SHP77 (cell line): Measurements from ENCODE around the gene RAB11FIP4.

Experiments used
- DNase-seq, 2 experiments: peaks; one replicate each; lab custom pipeline; 2025; lab: John Stamatoyannopoulos, UW

RAB11FIP4 gene

DNA sequence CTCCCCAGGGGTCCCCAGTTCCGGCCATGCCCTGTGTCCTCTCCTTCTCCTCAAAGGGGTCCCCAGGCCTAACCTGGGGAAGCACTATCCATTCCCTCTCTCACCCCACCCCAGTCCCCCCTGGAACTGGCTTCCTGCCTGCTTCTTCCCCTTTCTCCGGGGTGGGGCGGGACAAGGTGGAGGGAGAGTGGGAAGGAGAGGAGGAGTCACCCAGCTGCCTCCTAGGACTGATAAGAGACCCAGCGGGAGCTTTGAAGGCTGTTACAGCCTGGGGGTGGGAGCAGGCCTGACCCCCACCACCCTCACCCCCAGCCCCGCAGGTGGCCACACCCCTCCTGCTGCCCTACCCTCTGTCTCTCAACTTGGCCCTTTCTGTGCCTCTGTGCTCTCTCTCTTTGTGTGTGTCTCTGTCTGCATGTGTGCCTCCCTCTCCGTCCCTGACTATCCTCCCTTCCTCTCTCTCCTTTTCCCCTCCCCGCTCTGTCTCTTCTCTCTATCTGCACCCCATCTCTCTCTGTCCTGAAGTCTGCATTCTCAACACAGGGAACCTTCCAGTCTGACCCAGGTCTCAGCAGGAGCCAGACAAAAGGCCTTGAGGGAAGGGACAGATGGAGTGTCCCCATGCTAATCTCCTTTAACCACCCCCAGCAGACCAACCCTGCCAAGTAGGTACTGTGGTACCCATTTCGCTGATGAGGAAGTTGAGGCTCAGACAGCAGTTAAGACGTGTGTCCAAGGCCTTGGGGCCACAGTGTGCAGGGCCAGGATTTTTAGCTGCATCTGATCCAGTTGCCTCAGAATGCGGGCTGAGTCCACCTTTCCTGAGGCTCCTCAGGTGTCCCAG is 66.1 kb downstream of the RAB11FIP4 start:
- no peak for DNase-seq

DNA sequence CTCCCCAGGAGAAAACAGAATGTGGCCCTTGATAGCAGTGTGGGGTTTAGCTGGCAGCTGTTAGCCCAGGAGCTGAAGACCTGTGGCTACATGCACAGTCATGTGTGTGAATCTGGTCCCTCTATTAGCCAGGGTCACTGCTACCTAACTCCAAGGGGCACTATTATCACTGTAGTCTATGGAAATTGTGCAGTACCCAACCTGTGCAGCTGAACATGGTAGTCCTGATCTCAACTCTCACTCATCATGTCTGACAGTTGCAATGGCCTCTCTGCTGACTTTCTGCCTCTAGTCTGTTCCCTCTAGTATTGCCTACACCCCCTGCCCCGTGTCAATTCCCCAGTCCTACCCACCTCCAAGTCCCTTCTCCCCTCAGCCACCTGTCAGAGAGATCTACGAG is 67.4 kb downstream of the RAB11FIP4 start:
- DNase-seq = no peak

DNA sequence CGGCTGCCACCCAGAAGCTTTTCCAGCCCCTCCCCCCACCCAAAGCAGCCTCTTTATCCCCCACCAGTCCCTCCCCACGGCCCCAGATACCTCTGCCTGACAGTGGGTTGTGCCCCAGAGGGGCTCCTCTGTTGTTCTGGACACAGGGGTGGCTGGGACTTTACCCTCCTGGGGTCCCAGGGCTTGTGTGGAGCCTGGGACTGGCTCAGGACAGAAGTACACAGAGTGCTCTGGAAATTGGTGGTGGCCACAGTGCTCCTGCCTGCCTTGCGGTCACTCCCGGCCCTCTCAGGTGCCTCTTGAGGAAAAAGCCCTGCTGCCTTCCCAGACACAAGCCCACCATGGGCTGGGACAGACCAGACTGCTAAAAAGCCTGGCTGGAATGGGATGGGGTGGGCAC is 68.2 kb downstream of the RAB11FIP4 start:
- DNase-seq = no peak

DNA sequence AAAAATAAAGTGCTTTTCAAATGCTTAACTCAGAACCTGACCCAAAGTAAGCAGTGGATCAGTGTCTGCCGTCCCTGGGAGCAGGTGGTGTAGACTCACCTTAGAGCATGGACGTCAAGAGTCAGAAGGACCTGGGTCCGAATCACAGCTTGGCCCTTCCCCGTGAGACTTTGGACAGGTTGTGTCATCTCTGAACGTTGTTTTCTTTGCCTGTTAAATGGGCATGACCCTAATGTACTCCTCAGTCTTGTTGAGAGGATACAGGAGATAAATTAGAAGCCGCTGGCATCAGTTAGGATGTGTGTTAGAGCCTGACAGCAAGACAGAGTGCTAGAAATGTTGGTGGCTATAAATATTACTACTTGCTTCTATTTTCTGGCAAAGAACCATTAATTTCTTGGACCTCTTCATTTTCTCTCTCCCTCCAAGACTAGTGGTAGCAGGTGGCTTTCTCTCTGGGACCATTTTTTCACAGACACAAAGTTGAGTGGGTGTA is 68.8 kb downstream of the RAB11FIP4 start:
- DNase-seq = no peak

DNA sequence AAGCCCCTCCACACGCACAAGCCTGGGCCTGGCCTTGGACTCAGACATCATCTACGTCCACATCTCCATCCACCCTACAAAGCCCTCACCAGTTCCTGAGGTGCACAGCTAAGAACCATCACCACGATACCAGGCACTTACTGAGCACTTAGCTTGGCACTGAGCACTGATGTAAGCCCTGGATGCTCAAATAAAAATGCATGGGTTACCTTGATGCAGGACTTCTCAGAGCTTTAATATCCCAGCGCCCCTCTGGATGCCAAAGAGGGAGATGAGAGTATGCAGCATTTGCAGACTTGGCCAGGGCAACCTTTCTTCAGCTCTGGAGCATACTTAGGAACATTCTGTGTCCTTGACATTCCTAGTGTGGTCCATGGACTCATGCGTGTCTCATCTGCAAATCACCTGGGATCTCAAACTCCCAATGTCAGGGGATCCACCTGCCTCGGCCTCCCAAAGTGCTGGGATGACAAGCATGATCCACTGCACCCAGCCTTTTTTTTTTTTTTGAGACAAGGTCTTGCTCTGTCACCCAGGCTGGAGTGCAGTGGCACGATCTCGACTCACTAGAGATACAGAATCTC is 69.8 kb downstream of the RAB11FIP4 start:
- DNase-seq = no peak

DNA sequence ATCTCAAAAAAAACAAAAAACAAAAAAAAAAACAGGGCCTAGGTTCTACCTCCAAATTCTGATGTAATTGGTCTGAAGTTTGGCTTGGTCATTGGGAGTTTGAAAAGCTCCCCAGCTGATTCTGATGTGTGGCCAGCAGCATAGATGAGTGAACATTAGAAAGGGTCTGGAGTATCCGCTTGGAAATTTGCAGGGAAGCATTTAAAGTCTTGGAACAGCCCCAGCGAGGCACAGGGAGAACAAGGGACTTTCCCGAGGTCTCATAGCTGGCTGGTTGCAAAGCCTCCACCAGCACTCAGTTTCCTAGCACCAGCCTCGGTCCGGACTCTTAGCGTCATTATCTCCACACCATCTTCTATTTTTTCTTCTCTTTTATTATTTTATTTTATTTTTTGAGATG is 70.8 kb downstream of the RAB11FIP4 start:
- DNase-seq = no peak

DNA sequence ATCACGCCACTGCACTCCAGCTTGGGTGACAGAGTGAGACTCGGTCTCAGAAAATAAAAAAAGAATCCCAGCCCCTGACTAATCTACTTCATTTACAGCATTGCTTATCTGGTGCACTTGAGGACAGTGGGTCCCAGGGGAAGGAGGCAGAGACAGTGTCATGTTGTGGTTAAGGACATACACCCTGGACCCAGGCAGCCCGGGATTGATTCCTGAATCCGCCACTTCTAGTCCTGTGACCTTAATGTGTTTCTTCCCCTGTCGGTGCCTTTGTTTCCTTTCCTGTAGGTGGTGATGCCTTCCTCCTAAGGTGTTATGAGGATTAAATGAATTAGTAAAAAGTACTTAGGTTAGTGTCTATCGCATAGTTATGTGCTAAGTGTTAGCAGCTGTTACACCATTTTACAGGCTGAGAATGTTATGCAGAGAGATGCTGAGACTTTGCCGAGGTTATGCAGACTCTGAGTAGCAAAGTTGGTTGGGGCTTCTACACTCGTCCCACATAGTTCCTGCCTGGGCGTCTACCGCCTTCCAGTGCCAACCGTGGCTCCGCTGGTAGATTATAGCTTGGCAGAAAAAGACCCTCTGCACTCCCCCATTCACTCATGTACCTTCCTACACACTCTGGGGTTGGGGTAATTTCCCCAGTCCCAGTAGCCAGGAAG is 74.8 kb downstream of the RAB11FIP4 start:
- no peak for DNase-seq

DNA sequence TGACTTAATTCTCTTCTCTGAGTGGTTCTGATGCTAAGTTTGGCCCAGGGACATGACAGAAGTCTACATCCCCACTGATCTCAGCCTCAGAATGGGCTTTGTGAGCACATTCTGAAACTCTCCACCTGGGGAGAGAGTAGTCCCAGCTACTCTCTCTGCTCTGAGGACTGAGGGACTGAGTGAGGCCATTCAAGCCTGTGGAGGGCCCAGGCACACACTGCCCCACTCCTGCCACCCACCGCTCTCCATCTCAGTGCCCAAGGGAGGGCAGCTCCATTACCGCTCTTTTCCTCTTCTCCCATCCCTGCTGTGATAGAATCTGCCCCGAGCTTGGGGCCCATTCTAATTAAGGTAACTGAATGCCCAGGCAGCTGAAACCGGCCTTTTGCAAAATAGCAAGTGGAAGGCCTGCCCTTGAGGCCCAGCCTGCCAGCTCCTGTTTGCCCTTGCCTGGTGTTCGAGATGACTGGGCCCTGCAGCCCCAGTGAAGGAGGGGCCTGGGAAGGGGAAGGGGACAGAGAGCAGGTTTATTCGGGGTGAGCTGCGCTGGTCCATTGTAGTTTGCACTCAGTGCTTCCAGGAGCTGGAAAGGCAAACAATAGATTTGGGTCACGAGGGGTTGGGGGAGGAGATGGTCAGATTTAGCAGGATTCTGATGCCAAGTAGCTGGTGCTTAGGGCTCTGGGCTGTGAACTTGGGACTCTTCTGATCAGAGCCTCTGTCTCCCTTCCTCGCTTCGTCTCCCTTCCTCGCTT is 76.2 kb downstream of the RAB11FIP4 start:
- no peak for DNase-seq

DNA sequence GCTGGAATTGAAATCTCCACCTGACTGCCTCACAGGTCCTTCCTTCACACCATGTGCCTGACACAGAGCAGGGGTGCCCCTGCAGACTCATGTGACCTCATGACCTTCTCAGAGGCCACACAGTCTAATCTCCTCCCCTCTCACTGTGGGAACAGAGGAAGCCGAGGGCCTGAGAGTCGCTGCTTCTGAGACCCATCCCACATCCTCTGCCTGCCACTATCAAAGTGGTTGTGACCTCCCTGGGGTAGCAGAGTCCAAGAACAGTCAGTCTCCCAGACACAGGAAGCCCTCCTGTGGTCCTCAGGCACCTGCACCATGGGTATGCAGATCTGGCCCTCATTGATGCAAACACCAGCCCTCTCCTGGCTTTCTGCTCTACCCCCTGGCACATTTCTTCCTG is 78.5 kb downstream of the RAB11FIP4 start:
- no peak for DNase-seq

DNA sequence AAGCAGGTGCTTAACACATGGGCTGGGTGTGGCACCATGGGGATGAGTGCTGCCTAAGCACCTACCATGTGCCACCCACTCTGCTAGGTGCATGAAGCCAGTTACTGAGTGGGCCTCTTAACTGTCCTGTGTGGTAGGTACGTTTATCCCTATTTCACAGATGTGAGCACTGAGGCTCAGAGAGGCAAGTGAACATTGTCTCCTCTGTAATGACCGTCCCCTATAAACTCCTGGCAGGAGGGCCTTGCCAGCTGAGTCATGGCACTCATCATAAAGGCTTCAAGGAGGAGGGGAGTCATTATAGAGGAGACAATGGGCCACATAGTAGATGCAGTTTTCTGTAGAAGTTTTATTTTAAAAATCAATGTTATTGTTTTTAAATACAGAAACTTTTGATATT is 79.1 kb downstream of the RAB11FIP4 start:
- no peak for DNase-seq

DNA sequence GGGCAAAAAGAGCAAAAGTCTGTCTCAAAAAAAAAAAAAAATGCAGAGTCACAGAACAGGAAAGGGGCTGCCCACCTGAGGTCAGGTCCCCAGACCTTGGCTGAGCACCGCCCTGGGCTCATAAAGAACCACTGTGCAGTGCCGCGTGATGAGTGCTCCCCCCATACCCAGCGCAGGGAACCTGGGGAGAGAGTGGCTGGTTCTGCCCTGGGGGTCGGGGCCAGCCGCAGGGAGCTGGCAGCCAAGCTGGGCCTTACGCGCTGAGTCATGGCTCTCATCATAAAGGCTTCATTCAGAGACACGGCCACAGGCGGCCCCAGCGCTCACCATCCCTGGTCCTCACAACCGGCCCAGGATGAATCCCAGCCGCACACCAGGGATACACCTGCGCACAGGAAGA is 80.7 kb downstream of the RAB11FIP4 start:
- DNase-seq = no peak

DNA sequence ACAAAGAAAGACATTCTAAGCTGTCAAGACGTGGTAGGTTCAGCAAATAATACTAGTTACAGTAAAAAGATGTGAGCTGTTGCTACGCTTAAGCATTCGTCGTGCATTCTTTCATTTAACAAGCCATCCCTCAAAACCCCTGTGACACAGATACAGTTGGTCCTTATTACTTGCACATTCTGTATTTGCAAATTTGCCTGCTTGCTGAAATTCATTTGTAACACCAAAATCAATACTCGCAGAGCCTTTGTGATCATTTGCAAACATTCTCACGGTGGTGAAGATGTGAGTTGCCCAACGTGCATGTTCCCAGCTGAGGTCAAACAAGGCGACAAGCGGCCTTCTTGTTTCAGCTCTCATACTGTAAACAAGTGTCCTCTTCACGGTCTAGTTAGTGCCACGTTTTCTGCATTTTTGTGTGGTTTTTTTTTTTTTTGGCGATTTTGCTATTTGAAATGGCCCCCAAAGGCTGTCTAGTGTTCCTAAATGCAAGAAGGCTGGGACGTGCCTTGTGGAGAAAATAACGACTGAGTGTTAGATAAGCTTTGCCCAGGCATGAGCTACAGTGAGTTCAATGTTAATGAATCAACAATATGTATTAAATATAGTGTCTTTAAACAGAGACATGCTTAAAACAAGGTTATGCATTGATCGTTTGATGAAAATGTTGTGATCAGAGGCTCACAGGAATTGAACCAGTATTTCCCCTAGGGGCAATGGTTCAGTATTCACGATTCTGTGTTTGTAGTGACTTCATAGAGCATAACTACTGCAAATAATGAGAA is 84.1 kb downstream of the RAB11FIP4 start:
- DNase-seq = no peak

DNA sequence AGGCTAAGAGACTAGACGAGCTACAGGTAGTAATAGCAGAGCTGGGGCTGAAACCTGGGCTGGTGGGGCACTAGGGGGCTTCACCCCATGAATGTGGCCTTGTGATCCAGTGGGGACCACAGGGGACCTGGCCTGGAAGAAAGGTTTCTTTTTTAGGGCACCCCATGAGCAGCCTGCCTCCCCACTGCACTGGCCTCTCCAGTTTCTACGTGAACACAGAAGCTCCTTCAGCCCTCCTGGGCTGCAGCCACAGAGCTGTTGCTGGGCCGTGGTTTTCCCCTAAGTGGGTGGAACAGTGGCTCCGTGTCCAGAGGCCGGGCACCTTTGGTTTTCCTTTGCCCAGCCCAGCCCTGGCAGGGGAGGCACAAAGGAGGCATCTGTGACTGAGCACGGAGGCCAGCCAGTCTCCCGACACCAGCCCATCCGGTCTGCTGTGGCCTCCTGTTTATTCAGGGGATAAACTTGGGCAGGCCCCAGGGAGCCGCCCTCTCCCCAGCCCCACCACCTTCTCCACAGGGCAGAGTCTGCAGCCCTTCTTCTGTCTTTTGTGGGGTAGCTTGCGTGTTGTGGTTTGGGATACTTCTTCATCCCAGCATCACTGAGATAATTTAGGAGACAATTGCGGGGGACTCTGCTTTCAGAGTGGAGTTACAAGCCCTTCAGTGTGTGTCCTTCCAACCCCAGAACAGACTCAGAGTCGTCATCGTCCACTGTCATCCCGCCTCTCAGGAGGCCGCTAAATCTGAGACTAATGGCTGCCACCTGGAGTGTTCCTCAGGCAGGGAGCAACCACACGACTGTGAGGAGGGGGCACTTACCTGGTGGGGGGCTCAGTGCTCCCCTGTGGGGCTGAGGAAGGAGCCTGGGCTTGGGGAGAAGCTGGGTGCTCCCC is 85.3 kb downstream of the RAB11FIP4 start:
- DNase-seq = no peak

DNA sequence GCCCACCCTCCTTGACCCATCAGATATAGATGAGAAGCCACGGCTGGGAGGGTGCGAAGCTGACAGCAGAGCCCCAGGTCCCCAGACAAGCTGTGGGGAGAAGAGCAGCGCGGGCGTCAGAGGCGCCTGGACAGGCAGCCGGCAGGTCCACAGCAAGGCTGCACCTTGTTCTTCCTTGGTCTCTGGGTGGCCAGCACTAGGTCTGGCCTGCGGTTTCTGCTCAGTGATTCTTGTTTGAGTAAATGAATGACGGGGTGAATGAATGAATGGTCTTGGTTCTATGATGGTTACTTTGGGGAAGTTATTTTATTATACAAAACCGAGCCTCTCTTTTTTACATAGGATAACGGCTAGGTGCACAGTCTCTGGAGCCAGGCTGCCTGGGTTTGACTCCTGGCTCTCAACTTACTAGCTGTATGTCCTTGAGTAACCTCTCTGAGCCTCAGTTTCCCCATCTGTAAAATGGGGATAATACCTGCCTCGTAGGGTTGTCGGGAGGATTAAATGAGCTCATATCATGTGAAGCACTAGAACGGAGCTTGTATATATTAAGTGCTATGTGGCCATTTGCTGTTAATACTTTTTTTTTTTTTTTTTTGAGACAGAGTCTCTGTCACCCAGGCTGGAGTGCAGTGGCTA is 86.1 kb downstream of the RAB11FIP4 start:
- DNase-seq = no peak

DNA sequence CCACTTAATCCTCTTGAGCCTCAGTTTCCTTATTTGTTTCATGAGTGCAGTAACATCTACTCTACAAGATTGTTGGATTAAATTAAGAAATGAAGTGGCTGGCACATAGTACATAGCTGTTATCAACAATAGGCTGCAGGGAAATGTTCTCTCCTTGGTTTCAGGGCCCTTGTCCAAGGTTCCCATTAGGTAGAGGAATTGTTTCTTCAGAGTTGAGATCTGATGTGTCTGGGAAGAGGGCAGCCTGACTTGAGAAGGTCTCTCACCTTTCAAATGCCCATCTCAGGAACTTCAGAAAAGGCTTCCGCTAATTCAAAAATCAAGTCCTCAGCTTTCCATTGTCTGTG is 87.6 kb downstream of the RAB11FIP4 start:
- no peak for DNase-seq

DNA sequence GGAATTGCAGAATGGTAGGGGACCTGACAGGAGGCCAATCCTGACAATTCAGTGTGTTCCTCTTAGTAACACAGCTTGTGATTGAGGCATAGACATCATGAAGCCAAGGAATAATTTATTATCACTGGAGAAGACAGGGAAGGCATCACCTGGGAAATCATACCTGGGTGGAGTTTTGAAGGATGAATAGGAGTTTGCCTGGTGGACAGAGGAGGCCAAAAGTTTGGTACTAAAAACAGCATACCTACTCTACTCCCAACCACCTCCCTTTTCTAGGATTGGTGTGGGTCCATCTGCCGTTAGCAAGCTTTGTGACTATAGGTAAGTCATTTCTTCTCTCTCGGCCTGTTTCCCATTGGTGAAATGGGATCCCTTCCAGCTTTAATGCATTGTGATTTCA is 88.0 kb downstream of the RAB11FIP4 start:
- no peak for DNase-seq

DNA sequence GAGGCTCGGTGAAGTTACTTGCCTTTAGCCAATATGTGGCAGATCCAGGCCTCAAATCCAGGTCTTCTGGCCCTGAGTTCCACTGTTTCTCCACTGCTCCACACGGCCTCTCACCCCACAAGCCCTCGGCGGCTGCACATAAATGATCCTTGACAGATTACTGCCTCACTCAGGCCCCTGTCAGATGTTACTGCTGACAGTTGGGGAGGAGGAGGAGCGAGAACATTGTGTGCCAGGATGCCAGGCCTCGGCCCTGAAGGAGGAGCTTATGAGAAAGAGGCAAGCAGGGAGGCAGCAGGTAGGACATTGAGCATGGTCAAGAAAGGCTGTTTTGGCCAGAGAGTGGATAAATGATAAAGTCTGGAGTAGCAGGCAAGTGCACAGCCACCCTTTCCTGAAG is 88.6 kb downstream of the RAB11FIP4 start:
- no peak for DNase-seq

DNA sequence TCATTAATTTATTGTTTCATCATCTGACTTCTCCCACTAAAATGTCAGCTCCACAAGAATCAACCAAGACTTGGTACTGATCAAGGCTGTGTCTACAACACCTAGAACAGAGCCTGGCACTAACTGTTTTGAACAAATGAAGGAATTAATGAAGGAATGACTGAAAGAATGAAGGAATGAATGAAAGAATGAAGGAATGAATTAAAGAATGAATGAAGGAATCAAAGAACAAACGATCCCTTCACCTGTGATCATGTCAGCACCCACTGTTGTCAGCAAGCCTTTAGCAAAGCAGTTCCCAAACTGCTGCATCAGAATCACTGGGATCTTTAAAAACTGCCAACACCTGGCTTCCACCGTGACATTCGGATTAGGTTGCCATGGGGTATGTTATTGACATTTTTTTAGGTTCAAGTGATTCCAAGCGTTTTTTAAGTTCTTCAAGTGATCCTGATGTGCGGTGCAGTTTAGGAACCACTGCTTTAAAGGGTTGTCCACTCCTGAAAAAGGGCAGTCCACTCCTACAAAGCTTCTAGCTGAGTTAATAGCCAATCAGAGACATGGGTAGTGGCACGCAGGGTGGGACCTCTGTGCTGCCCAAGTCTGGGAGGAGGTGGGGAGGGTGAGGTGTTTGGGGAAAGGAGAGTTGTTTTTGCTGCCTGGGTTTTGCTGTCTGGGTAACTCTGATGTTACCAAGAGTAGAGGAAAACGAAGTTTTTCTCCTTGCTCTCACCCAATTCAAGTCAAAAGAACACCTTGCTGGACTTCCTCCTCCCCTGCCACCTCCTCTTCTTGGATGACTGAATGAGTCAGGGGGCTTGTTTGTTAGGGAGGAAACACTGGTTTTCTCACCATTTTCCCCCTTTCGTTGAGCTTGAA is 89.7 kb downstream of the RAB11FIP4 start:
- DNase-seq = no peak

DNA sequence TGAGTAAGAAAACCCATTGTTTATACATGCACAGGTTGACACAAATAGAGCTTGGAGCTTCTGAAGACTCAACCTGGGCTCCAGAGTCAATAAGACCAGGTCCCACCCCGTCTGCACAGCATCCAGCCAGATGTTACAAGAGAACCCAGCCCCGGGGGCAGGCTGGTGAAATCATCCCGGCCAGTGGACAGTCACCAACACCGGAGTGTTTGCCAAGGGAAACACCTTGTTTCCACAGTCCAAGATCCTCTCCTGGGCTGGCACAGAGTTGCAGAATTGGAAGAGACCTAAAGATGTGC is 90.3 kb downstream of the RAB11FIP4 start:
- no peak for DNase-seq
